ENCODE results near the gene DDC. TPM values are rescaled to one million over a fixed set of nuclear protein-coding genes. Genes with fewer than 3 reads are reported as not detected.
"Not testable (repeated sequence)": the region's sequence is repeated elsewhere in the genome, so short reads cannot be mapped to it uniquely, and the experiment has no call there.

DDC gene
- total and polyA plus RNA-seq, 4 experiments from 2014 or later = not detected

DNA sequence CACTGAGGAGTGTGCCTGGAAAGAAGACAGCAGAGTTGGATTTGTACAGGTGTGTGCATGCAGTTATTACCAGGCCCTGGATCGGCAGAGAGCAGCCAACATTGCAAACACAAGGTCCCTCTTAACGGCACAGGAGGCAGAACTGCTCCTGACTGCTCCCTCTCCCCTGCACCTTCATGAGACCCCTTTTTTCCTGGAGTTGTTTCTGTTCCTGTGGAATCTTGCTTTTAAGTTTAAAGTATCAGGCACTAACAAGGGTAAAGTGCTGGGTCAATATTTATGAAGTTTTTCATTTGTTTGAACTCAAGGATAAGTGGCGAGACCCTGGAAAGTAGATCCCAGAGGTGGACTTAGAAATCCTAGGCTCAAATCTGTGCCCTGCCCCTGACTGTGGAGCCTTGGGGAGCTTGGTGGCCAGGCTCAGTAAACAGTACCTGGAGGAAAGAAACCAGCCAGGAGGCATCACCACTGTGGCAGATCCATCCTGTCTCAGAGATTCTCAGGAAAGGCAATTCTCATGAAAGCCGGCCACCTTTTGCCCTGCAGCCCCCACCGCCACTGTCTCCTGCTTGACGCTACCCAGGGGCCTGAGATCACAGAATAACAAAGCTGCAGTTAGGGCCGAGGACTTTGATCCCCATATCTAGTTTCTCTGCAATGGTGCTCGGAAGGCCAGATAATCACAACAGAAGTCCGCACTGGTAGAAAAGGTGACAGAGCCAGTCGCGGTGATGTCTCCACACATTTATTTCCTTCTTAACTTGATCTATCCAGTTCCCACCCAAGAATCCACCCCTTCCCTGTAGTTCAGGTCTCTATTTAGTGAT is 36.7 kb downstream of the DDC start:
- Mint-ChIP-seq H3K9me3 (no peaks in the 10 kb centered on the region), H3K27me3 (peaks cover 6 to 11% of the 10 kb centered on the region in 2 donors), H3K4me3 (no peak overlapping the region), H3K4me1 (peaks cover 0 to 5% (median 0%) of the 10 kb centered on the region in 4 donors), H3K36me3 (no peaks in the 10 kb centered on the region), H3K27ac (no peak overlapping the region)
- CTCF ChIA-PET (ENCODE audit: partially characterized antibody) = no interaction called here
- Histone ChIP-seq H3K27ac (ENCODE audit: low read depth, low read length) (no peak overlapping the region), H3K4me1 (ENCODE audit: insufficient read depth, low read length) (no peaks in the 10 kb centered on the region), H3K27me3 (ENCODE audit: insufficient read depth, low read length) (peaks cover 3% of the 10 kb centered on the region), H3K36me3 (ENCODE audit: insufficient read depth, low read length) (no peaks in the 10 kb centered on the region), H3K9me3 (ENCODE audit: control insufficient read depth in 1 of 2, low read length in 2 of 2) (no peaks in the 10 kb centered on the region), H3K4me3 (ENCODE audit: low read length in 2 of 2) (no peak overlapping the region)
- intact Hi-C loops (cut with micrococcal nuclease) = no loop called here
- no peak for DNase-seq
- POLR2A ChIA-PET (ENCODE audit: partially characterized antibody) = no interaction called here

DNA sequence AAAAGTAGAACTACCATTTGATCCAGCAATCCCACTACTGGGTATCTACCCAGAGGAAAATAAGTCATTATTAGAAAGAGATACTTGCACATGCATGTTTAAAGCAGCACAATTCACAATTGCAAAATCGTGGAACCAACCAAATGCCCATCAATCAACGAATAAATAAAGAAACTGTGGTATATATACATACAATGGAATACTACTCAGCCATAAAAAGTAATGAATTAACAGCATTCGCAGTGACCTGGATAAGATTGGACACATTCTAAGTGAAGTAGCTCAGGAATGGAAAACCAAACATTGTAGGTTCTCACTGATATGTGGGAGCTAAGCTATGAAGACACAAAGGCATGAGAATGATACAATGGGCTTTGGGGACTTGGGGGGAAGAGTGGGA is 45.9 kb downstream of the DDC start:
- POLR2A ChIA-PET (ENCODE audit: partially characterized antibody); H3K4me1 Mint-ChIP-seq; H3K27ac Mint-ChIP-seq; H3K4me1 ChIP-seq (ENCODE audit: insufficient read depth, low read length); H3K4me3 ChIP-seq (ENCODE audit: low read length in 2 of 2); H3K36me3 Mint-ChIP-seq; H3K27ac ChIP-seq (ENCODE audit: low read depth, low read length); H3K4me3 Mint-ChIP-seq; H3K9me3 ChIP-seq (ENCODE audit: control insufficient read depth in 1 of 2, low read length in 2 of 2); H3K36me3 ChIP-seq (ENCODE audit: insufficient read depth, low read length); CTCF ChIA-PET (ENCODE audit: partially characterized antibody); intact Hi-C loops (cut with micrococcal nuclease); H3K27me3 ChIP-seq (ENCODE audit: insufficient read depth, low read length); DNase-seq: not testable (repeated sequence)
- peaks cover 7 to 33% (median 14%) of the 10 kb centered on the region in 8 donors for H3K9me3 Mint-ChIP-seq
- peaks cover 31 to 46% of the 10 kb centered on the region in 2 donors for H3K27me3 Mint-ChIP-seq

DNA sequence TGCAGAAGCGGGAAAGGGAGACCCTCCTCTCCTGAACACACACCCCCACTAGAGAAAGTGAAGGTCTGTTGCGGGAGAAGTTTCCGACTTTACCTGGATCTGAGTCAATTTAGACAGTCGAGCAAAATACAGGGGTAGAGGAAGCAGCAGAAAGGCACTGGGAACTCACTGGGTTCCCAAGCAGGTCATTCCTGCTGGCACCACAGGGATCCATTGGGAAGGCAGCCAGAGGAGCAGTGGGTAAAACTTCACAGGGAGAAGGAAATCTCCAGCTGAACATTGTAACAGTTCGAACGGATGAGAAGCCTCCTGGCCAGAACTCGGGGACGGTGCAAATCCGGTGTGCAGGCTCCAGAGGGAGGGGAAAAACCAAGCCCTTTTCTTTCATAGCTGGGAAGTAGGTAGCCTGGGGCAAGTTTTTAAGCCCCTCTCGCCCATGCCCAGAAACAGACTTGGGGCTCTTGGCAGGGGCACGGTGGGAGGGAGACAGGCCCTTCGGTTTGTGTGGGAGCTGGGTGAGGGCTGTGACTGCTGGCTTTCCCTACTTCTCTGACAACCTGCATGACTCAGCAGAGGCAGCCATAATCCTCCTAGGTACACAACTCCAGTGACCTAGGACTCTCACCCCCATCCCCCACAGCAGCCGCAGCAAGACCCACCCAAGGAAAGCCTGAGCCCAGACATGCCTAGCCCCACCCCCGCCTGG is 51.9 kb downstream of the DDC start:
- Histone ChIP-seq H3K4me3 (ENCODE audit: low read length in 2 of 2) (no peak overlapping the region), H3K27ac (ENCODE audit: low read depth, low read length) (no peak overlapping the region), H3K4me1 (ENCODE audit: insufficient read depth, low read length) (no peaks in the 10 kb centered on the region), H3K36me3 (ENCODE audit: insufficient read depth, low read length) (no peaks in the 10 kb centered on the region), H3K27me3 (ENCODE audit: insufficient read depth, low read length) (no peaks in the 10 kb centered on the region), H3K9me3 (ENCODE audit: control insufficient read depth in 1 of 2, low read length in 2 of 2) (no peaks in the 10 kb centered on the region)
- H3K27me3 Mint-ChIP-seq = peaks cover 24 to 32% of the 10 kb centered on the region in 2 donors
- intact Hi-C loops (cut with micrococcal nuclease) = no loop called here
- H3K27ac Mint-ChIP-seq = no peak overlapping the region
- DNase-seq = no peak
- POLR2A ChIA-PET (ENCODE audit: partially characterized antibody) = no interaction called here
- H3K36me3 Mint-ChIP-seq = peaks cover 0 to 3% of the 10 kb centered on the region in 2 donors
- H3K4me3 Mint-ChIP-seq = no peak overlapping the region
- CTCF ChIA-PET (ENCODE audit: partially characterized antibody) = no interaction called here
- peaks cover 2 to 20% (median 9%) of the 10 kb centered on the region in 8 donors for H3K9me3 Mint-ChIP-seq
- H3K4me1 Mint-ChIP-seq = no peaks in the 10 kb centered on the region

DNA sequence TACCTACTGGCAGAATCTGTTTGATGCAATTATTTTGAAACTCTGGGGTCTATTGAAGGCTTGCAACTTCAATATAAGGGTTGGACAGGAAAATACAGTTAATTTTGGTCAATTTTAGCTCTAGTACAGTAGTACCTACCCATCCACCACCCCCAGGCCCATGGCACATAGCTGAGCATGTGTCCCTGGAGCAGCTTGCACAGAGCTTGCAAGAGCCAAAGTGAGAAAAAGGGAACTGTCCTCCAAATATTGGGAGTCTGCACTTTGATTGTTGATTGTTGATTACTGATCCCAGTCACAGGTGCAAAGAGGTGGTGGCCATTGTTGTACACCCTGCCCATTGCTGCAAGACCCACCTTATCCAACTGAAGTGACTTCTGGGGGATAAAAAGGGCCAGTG is 52.8 kb downstream of the DDC start:
- peaks cover 24 to 26% of the 10 kb centered on the region in 2 donors for H3K27me3 Mint-ChIP-seq
- H3K27ac Mint-ChIP-seq = no peak overlapping the region
- H3K4me1 ChIP-seq (ENCODE audit: insufficient read depth, low read length) = no peaks in the 10 kb centered on the region
- H3K9me3 ChIP-seq (ENCODE audit: control insufficient read depth in 1 of 2, low read length in 2 of 2) = no peaks in the 10 kb centered on the region
- H3K36me3 Mint-ChIP-seq = peaks cover 0 to 3% of the 10 kb centered on the region in 2 donors
- H3K36me3 ChIP-seq (ENCODE audit: insufficient read depth, low read length) = no peaks in the 10 kb centered on the region
- H3K27me3 ChIP-seq (ENCODE audit: insufficient read depth, low read length) = no peaks in the 10 kb centered on the region
- ChIA-PET POLR2A (ENCODE audit: partially characterized antibody) (no interaction called here), CTCF (ENCODE audit: partially characterized antibody) (no interaction called here)
- peak overlapping the region in 1 of 8 donors; percentile 32 for H3K4me3 Mint-ChIP-seq
- intact Hi-C loops (cut with micrococcal nuclease) = no loop called here
- H3K9me3 Mint-ChIP-seq = peaks cover 0 to 16% (median 7%) of the 10 kb centered on the region in 8 donors
- no peak overlapping the region for H3K27ac ChIP-seq (ENCODE audit: low read depth, low read length)
- H3K4me3 ChIP-seq (ENCODE audit: low read length in 2 of 2) = no peak overlapping the region
- DNase-seq = no peak
- H3K4me1 Mint-ChIP-seq = no peaks in the 10 kb centered on the region

DNA sequence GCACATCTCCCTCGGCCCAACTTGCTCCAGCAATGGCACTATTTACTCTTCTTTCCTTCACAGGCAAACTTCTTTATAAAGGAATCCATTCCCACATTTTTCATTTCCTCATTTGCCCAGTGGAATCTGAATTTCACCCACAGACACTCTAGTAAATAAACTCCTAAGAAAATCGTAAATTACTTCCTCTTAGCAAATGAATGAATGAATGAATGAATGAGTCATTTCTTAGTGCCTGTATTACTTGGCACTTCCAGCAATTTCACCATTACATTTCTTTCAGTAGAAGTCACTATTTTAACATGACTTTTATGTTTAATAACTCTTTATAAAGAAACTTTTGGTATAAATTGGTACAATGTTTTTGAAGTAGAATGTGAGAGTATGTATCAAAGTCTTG is 55.7 kb downstream of the DDC start:
- no peak overlapping the region for H3K4me3 Mint-ChIP-seq
- Histone ChIP-seq H3K4me1 (ENCODE audit: insufficient read depth, low read length) (no peaks in the 10 kb centered on the region), H3K9me3 (ENCODE audit: control insufficient read depth in 1 of 2, low read length in 2 of 2) (no peaks in the 10 kb centered on the region), H3K4me3 (ENCODE audit: low read length in 2 of 2) (no peak overlapping the region), H3K36me3 (ENCODE audit: insufficient read depth, low read length) (no peaks in the 10 kb centered on the region), H3K27ac (ENCODE audit: low read depth, low read length) (no peak overlapping the region), H3K27me3 (ENCODE audit: insufficient read depth, low read length) (no peaks in the 10 kb centered on the region)
- peaks cover 0 to 3% (median 0%) of the 10 kb centered on the region in 8 donors for H3K9me3 Mint-ChIP-seq
- intact Hi-C loops (cut with micrococcal nuclease) = no loop called here
- ChIA-PET POLR2A (ENCODE audit: partially characterized antibody) (no interaction called here), CTCF (ENCODE audit: partially characterized antibody) (no interaction called here)
- no peak for DNase-seq
- peaks cover 0 to 3% of the 10 kb centered on the region in 2 donors for H3K36me3 Mint-ChIP-seq
- H3K27me3 Mint-ChIP-seq = peaks cover 11 to 12% of the 10 kb centered on the region in 2 donors
- no peak overlapping the region for H3K27ac Mint-ChIP-seq
- H3K4me1 Mint-ChIP-seq = no peaks in the 10 kb centered on the region

DNA sequence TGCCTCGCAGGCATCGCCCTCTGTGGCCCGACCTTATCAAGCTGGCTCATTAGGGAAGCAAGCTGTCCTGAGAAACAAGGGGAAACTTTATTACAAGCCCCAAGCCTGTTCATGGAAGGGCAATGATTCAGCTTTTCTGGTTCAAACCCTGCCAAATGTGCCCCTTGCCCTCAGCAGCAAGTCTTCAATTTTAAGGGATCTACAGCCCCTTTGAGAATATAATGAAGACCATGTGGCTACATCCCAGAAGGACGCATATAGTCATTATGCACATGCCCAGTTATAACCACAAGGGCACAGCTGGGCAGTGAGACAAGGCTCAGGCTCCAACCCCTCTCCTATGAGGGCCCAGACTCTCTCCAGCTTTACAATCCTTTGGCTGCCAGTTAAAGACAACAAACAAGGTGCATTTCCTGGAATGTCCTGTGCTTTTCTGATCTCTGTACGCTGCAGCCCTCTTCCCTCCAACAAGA is 56.7 kb downstream of the DDC start:
- Histone ChIP-seq H3K36me3 (ENCODE audit: insufficient read depth, low read length) (no peaks in the 10 kb centered on the region), H3K4me1 (ENCODE audit: insufficient read depth, low read length) (no peaks in the 10 kb centered on the region), H3K27me3 (ENCODE audit: insufficient read depth, low read length) (no peaks in the 10 kb centered on the region), H3K9me3 (ENCODE audit: control insufficient read depth in 1 of 2, low read length in 2 of 2) (no peaks in the 10 kb centered on the region), H3K4me3 (ENCODE audit: low read length in 2 of 2) (no peak overlapping the region), H3K27ac (ENCODE audit: low read depth, low read length) (no peak overlapping the region)
- intact Hi-C loops (cut with micrococcal nuclease) = no loop called here
- no peaks in the 10 kb centered on the region for H3K4me1 Mint-ChIP-seq
- H3K36me3 Mint-ChIP-seq = peaks cover 0 to 3% of the 10 kb centered on the region in 2 donors
- DNase-seq = no peak
- ChIA-PET POLR2A (ENCODE audit: partially characterized antibody) (no interaction called here), CTCF (ENCODE audit: partially characterized antibody) (no interaction called here)
- no peak overlapping the region for H3K4me3 Mint-ChIP-seq
- no peaks in the 10 kb centered on the region for H3K9me3 Mint-ChIP-seq
- H3K27me3 Mint-ChIP-seq = peaks cover 5 to 12% of the 10 kb centered on the region in 2 donors
- no peak overlapping the region for H3K27ac Mint-ChIP-seq

DNA sequence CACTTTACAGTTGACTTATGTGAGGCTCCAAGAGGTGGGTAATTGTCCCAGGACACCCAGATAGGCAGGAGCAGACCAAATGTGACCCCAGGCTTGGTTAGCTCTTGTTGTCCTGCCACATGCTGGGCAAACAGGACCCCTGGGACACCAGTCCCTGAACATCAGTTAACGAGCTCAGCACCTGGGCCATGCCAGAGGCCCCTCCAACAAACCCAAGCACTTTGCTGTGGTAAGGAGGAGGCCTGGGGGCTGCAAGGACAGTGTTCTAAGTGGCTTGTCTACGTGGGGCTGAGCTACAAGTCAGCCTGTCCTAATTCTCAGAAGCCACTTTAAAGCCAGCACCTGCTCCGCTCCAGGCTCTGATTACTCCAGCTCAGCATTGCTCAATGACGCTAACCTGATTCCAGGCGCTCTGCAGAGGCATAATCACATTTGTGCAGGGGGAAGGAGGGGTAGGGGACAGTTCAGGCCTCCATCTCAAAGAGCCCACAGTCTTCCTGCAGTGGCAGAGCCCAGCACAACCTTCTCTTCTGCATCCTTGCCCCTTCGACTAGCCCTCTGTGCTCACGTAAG is 57.2 kb downstream of the DDC start:
- H3K27me3 Mint-ChIP-seq = peaks cover 5 to 9% of the 10 kb centered on the region in 2 donors
- no peak for DNase-seq
- peaks cover 0 to under 1% of the 10 kb centered on the region in 2 donors for H3K36me3 Mint-ChIP-seq
- no peaks in the 10 kb centered on the region for H3K4me1 Mint-ChIP-seq
- H3K27ac ChIP-seq (ENCODE audit: low read depth, low read length) = no peak overlapping the region
- H3K4me3 Mint-ChIP-seq = no peak overlapping the region
- H3K27me3 ChIP-seq (ENCODE audit: insufficient read depth, low read length) = no peaks in the 10 kb centered on the region
- ChIA-PET POLR2A (ENCODE audit: partially characterized antibody) (no interaction called here), CTCF (ENCODE audit: partially characterized antibody) (interaction anchor here (2.5 kb wide), 1 partner anchor 40 kb away, joined by 6 read pairs; no protein-coding TSS in a partner anchor)
- H3K27ac Mint-ChIP-seq = no peak overlapping the region
- intact Hi-C loops (cut with micrococcal nuclease) = no loop called here
- no peaks in the 10 kb centered on the region for H3K4me1 ChIP-seq (ENCODE audit: insufficient read depth, low read length)
- no peak overlapping the region for H3K4me3 ChIP-seq (ENCODE audit: low read length in 2 of 2)
- H3K9me3 ChIP-seq (ENCODE audit: control insufficient read depth in 1 of 2, low read length in 2 of 2) = no peaks in the 10 kb centered on the region
- no peaks in the 10 kb centered on the region for H3K36me3 ChIP-seq (ENCODE audit: insufficient read depth, low read length)
- no peaks in the 10 kb centered on the region for H3K9me3 Mint-ChIP-seq

Data from CD4-positive, alpha-beta memory T cell (primary cell).